ENCODE data around the gene ZYX.

DNA sequence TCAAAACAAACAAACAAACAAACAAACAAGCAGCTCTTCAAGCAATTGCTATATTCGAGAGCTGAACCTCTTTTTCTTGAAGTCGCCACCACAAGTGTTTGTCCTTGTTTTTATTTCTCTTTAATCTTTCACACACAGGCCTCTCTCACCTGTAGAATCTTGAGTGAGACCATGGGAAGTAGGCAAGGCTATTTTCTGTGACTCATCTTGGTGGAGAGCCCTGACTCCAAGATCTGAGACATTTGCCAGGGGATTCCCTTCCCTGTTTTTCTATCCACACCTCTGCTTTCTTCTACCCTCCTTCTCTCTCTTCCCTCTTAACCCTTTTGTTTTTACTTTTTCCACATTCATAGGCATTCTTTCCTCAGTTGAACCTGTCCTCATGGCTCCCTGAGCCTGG is 54.1 kb downstream of the ZYX start:
- TF ChIP-seq KDM3A (CRISPR knock-in tag; IDR thresholded peaks at IDR 0.05; ENCODE audit: low read depth) (no peak), ZNF660 (CRISPR knock-in tag; IDR thresholded peaks at IDR 0.05; ENCODE audit: borderline replicate concordance, low read depth) (no peak), MBNL3 (CRISPR knock-in tag; conservative IDR thresholded peaks at IDR 0.05) (no peak), ZZZ3 (CRISPR knock-in tag; IDR thresholded peaks at IDR 0.05; ENCODE audit: borderline replicate concordance) (no peak), U2AF2 (IDR thresholded peaks at IDR 0.05; ENCODE audit: low read depth, low read length) (no peak), ZNF629 (CRISPR knock-in tag; conservative IDR thresholded peaks at IDR 0.05) (no peak), ZNF333 (CRISPR knock-in tag; IDR thresholded peaks at IDR 0.05; ENCODE audit: borderline replicate concordance) (no peak), ESRRA (CRISPR knock-in tag; IDR thresholded peaks at IDR 0.05; ENCODE audit: low read depth) (no peak), SUZ12 (IDR thresholded peaks at IDR 0.05; ENCODE audit: low read depth, low read length) (no peak), POLR2A (IDR thresholded peaks at IDR 0.05; ENCODE audit: insufficient read depth in 1 of 2, low read depth in 2 of 2, low read length in 2 of 2) (no peak), ZNF274 (CRISPR knock-in tag; IDR thresholded peaks at IDR 0.05) (no peak)
- TF ChIP-seq, protein P1, sequence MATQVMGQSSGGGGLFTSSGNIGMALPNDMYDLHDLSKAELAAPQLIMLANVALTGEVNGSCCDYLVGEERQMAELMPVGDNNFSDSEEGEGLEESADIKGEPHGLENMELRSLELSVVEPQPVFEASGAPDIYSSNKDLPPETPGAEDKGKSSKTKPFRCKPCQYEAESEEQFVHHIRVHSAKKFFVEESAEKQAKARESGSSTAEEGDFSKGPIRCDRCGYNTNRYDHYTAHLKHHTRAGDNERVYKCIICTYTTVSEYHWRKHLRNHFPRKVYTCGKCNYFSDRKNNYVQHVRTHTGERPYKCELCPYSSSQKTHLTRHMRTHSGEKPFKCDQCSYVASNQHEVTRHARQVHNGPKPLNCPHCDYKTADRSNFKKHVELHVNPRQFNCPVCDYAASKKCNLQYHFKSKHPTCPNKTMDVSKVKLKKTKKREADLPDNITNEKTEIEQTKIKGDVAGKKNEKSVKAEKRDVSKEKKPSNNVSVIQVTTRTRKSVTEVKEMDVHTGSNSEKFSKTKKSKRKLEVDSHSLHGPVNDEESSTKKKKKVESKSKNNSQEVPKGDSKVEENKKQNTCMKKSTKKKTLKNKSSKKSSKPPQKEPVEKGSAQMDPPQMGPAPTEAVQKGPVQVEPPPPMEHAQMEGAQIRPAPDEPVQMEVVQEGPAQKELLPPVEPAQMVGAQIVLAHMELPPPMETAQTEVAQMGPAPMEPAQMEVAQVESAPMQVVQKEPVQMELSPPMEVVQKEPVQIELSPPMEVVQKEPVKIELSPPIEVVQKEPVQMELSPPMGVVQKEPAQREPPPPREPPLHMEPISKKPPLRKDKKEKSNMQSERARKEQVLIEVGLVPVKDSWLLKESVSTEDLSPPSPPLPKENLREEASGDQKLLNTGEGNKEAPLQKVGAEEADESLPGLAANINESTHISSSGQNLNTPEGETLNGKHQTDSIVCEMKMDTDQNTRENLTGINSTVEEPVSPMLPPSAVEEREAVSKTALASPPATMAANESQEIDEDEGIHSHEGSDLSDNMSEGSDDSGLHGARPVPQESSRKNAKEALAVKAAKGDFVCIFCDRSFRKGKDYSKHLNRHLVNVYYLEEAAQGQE (IDR thresholded peaks at IDR 0.05; ENCODE audit: borderline replicate concordance in 1 of 2, low read depth in 1 of 2, low read length in 2 of 2): no peak
- TF ChIP-seq, protein P2, sequence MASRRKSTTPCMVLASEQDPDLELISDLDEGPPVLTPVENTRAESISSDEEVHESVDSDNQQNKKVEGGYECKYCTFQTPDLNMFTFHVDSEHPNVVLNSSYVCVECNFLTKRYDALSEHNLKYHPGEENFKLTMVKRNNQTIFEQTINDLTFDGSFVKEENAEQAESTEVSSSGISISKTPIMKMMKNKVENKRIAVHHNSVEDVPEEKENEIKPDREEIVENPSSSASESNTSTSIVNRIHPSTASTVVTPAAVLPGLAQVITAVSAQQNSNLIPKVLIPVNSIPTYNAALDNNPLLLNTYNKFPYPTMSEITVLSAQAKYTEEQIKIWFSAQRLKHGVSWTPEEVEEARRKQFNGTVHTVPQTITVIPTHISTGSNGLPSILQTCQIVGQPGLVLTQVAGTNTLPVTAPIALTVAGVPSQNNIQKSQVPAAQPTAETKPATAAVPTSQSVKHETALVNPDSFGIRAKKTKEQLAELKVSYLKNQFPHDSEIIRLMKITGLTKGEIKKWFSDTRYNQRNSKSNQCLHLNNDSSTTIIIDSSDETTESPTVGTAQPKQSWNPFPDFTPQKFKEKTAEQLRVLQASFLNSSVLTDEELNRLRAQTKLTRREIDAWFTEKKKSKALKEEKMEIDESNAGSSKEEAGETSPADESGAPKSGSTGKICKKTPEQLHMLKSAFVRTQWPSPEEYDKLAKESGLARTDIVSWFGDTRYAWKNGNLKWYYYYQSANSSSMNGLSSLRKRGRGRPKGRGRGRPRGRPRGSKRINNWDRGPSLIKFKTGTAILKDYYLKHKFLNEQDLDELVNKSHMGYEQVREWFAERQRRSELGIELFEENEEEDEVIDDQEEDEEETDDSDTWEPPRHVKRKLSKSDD (CRISPR knock-in tag; IDR thresholded peaks at IDR 0.05; ENCODE audit: low read depth): no peak
- TF ChIP-seq, protein P3, sequence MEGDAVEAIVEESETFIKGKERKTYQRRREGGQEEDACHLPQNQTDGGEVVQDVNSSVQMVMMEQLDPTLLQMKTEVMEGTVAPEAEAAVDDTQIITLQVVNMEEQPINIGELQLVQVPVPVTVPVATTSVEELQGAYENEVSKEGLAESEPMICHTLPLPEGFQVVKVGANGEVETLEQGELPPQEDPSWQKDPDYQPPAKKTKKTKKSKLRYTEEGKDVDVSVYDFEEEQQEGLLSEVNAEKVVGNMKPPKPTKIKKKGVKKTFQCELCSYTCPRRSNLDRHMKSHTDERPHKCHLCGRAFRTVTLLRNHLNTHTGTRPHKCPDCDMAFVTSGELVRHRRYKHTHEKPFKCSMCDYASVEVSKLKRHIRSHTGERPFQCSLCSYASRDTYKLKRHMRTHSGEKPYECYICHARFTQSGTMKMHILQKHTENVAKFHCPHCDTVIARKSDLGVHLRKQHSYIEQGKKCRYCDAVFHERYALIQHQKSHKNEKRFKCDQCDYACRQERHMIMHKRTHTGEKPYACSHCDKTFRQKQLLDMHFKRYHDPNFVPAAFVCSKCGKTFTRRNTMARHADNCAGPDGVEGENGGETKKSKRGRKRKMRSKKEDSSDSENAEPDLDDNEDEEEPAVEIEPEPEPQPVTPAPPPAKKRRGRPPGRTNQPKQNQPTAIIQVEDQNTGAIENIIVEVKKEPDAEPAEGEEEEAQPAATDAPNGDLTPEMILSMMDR (CRISPR knock-in tag; IDR thresholded peaks at IDR 0.05): no peak

Measured in HepG2 (cell line).